ENCODE measurements around the gene CPNE5. TPM values are rescaled to one million over a fixed set of nuclear protein-coding genes. Genes with fewer than 3 reads are reported as not detected.

The CPNE5 gene
- total and polyA plus RNA-seq, 2 of the 4 experiments (the other 2 are of a cell fraction): 0.07 TPM; not detected in 1

- peak overlapping the region; percentile 40; the same call in 1 of the 2 replicates for H4K91ac ChIP-seq (ENCODE audit: insufficient read depth, low read depth, low read length)
- H3K14ac ChIP-seq (replicated peaks; ENCODE audit: low read depth, low read length): peak overlapping the region; percentile 56; the same call in 1 of the 2 replicates
- ChIA-PET CTCF (interaction anchor here (0.7 to 2.8 kb wide), 6 partner anchors 10 to 249 kb away, joined by 3 to 13 read pairs (median 4); partner anchors contain the start of gene C6orf89), POLR2A (ENCODE audit: unreplicated experiment) (no interaction called here)
- no peak for TF ChIP-seq CHD1 (IDR thresholded peaks at IDR 0.05; ENCODE audit: low read depth, low read length)
- no peak for TF ChIP-seq MAFK (IDR thresholded peaks at IDR 0.05; ENCODE audit: low read depth, low read length)
- TF ChIP-seq ELK1 (IDR thresholded peaks at IDR 0.05; ENCODE audit: borderline replicate concordance, low read depth, low read length): no peak
- TF ChIP-seq USF2 (IDR thresholded peaks at IDR 0.05; ENCODE audit: low read depth, low read length): no peak
- no peak for TF ChIP-seq MAZ (IDR thresholded peaks at IDR 0.05; ENCODE audit: borderline replicate concordance, low read depth, low read length)
- TF ChIP-seq RAD21 (IDR thresholded peaks at IDR 0.05; ENCODE audit: low read length): no peak
- H4K8ac ChIP-seq (ENCODE audit: low read depth in 2 of 2, low read length in 2 of 2): peak overlapping the region; percentile 50 to 54
- DNase-seq (peak; percentile 28), ATAC-seq (ENCODE audit: low read depth) (no peak)
- H3K9me1 ChIP-seq (ENCODE audit: insufficient read depth, low read length): peaks cover 20% of the 10 kb centered on the region
- H3K4ac ChIP-seq (ENCODE audit: low read depth, low read length): peak overlapping the region; percentile 62
- H2AK5ac ChIP-seq (ENCODE audit: low read depth, low read length): peak overlapping the region; percentile 75
- no peaks in the 10 kb centered on the region for H3K36me3 ChIP-seq (ENCODE audit: control insufficient read depth, insufficient read depth, low read length)
- no peak overlapping the region for H4K5ac ChIP-seq (ENCODE audit: low read depth, low read length)
- no peak overlapping the region for H3K9ac ChIP-seq (ENCODE audit: low read depth, low read length)
- H3K9me3 ChIP-seq (ENCODE audit: control insufficient read depth, insufficient read depth, low read length): no peaks in the 10 kb centered on the region
- peak overlapping the region; percentile 81 for H2AFZ ChIP-seq (replicated peaks; ENCODE audit: low read length, poor library complexity)
- H2BK120ac ChIP-seq (ENCODE audit: low read depth, low read length): peak overlapping the region; percentile 77; the same call in 1 of the 2 replicates
- peak overlapping the region; percentile 60 for H2BK20ac ChIP-seq (ENCODE audit: low read depth, low read length)
- H3K18ac ChIP-seq (ENCODE audit: low read depth, low read length): no peak overlapping the region
- WGBS, 2 experiments (ENCODE audit: extremely low coverage in 2 of 2, insufficient read length in 1 of 2): no CpG with 5 or more reads among the region's 7 CpGs
- peaks cover 11% of the 10 kb centered on the region for H3K4me1 ChIP-seq (ENCODE audit: control insufficient read depth, insufficient read depth, low read length)
- no peaks in the 10 kb centered on the region for H3K79me1 ChIP-seq (ENCODE audit: low read depth in 1 of 2, low read length in 2 of 2)
- H4K20me1 ChIP-seq (ENCODE audit: insufficient read depth, low read length): no peaks in the 10 kb centered on the region
- dilution Hi-C loops (cut with HindIII; ENCODE audit: low sequenced_read_pairs, unreplicated experiment) (no loop called here), in situ Hi-C loops (cut with MboI; ENCODE audit: low sequenced_read_pairs) (loop anchor here (5.0 kb wide), 2 partner anchors 243 to 443 kb away; no protein-coding TSS in a partner anchor), intact Hi-C loops (cut with micrococcal nuclease) (loop anchor here (5.0 kb wide), 1 partner anchor 443 kb away; no protein-coding TSS in a partner anchor)
- H3K56ac ChIP-seq (ENCODE audit: extremely low read depth, insufficient read depth, low read length): no peak overlapping the region
- no peak overlapping the region for H2BK5ac ChIP-seq (ENCODE audit: low read depth, low read length, poor library complexity, severe bottlenecking)
- no peak overlapping the region for H3K4me2 ChIP-seq (ENCODE audit: low read depth, low read length)
- no TSS peak for BruUV-seq (replicated peaks)
- 0 out of 2 replicates have a peak overlapping the region, but pooled peaks have one; percentile 12 for H3K23ac ChIP-seq (ENCODE audit: low read depth, low read length)
- H2BK15ac ChIP-seq (ENCODE audit: low read depth, low read length): peak overlapping the region; percentile 2; the same call in 1 of the 3 replicates
- H3K27ac ChIP-seq (ENCODE audit: insufficient read depth, low read length): no peak overlapping the region
- no peak overlapping the region for H3K4me3 ChIP-seq (ENCODE audit: insufficient read depth, low read depth, low read length)
- H2AK9ac ChIP-seq (replicated peaks; ENCODE audit: low read depth, low read length, poor library complexity): peak overlapping the region; percentile 52
- H3K27me3 ChIP-seq (ENCODE audit: control insufficient read depth, insufficient read depth, low read length): no peaks in the 10 kb centered on the region; the same call in 1 of the 2 replicates
Observed at GRCh38 chr6:36769183-36769675, 70.0 kb downstream of the CPNE5 start.
